Choroid plexus epithelial cell (primary cell): ENCODE results near the gene CIB1.

Experiments used
- DNase-seq: peaks from one replicate; pipeline ENCODE4 v3.0.0-alpha.2; 2010; ENCODE audit warnings: low read depth
- H3K4me3 ChIP-seq: 2 replicates; pipeline ENCODE4 v1.5.1; 2011; ENCODE audit warnings: low read depth, mild to moderate bottlenecking, control low read depth, low read length, moderate library complexity
- CTCF ChIP-seq: conservative IDR thresholded peaks from 2 replicates; pipeline ENCODE4 v1.5.1; 2011; ENCODE audit warnings: low read depth, mild to moderate bottlenecking, control low read depth, inconsistent platforms, low read length, moderate library complexity

Gene CIB1

GRCh38 chr15:90202929-90203328, 30.8 kb downstream of the CIB1 start:
- no peak overlapping the region for H3K4me3 ChIP-seq
- no peak for DNase-seq
- no peak for TF ChIP-seq CTCF

DNA sequence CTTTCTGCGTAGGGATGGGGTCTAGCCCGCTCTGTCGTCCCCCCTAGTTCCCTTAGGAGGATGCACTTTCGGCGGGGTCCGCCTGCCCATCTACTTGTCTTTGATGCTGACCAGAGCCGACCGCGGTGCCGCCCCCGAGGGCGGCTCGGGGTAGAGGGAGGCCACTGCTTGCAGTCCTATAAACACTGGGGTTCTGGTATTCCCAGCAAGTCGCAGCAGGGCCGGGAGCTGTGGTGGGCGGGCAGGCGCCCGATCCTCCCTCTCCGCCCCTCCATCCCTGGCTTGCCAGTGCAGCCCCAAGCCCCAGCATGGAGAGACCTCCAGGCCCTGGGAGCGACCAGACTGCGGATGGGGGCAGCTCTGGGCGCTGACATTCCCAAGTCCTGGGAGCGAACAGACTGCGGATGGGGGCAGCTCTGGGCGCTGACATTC, 31.8 kb downstream of the CIB1 start:
- DNase-seq, result no peak
- no peak for TF ChIP-seq CTCF
- H3K4me3 ChIP-seq, result peak overlapping the region; percentile 73

- DNase-seq, result peak; percentile 40
- peak within 1 kb of the TSS; percentile 73 for H3K4me3 ChIP-seq
- TF ChIP-seq CTCF, result no peak
These were observed 32.4 kb downstream of the CIB1 start, which contains the start of gene SEMA4B for GRCh38 chr15:90201130-90201943. Gene SEMA4B, plus strand, starts transcription at chr15:90201330. Its CDS starts 249 bp downstream, at chr15:90201579.

DNA sequence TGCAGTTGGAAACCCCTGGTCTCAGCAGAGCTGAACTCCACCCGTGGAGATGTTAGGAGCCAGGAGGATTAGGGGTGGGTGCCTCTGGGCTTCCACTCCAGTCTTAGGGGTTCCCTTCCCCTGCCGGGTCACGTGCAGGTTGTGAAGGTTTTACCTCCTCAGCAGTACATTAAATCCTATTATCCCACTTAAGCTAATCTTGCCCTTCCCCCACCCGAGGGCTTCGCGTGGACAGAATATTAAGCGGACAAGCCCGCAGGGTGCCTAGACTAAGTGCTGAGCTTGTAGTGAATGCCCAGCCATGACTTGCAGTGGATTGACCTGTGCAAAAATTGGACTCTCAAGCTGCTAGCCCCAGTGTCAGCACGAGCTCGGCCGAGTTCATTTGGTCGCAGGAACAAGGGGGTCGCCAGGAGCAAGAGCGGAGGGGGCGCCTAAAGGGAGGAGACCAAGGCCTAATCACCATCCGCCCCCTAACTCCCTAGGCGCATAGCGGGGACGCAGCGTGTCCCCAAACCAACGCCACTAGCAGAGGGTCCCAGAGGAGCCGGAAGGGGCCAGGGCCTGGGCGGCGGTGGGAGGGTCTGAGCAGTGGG, 33.1 kb downstream of the CIB1 start:
- no peak for TF ChIP-seq CTCF
- no peak for DNase-seq
- H3K4me3 ChIP-seq, result peak overlapping the region; percentile 73

DNA sequence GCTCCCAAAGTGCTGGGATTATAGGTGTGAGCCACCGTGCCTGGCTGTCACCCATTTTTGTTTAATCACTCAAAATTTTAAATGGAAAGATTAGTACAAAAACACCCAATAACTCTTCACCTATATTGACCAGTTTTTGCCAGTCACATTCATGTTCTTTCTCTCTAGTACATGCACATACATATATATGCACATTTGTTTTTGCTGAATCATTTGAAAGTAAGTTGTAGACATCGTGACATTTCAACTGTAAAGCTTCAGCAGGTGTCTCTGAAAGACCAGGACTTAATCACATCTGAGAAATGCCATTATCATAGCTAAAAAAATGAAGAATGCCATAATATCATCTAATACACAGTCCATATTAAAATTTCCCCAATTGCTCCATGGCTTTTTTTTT, 39.1 kb downstream of the CIB1 start:
- no peak for TF ChIP-seq CTCF
- no peak overlapping the region for H3K4me3 ChIP-seq
- DNase-seq, result no peak

- no peak for TF ChIP-seq CTCF
- no peak for DNase-seq
- no peak overlapping the region for H3K4me3 ChIP-seq
These were observed 40.6 kb downstream of the CIB1 start for GRCh38 chr15:90192961-90193786.
